Neuron (in vitro differentiated cells): ENCODE data around the gene SPHKAP.
"Not testable (repeated sequence)": the region's sequence is repeated elsewhere in the genome, so short reads cannot be mapped to it uniquely, and the experiment has no call there.

Experiments used
- H2AFZ ChIP-seq: one replicate; pipeline ENCODE4 v1.6.1; 2013; ENCODE audit warnings: low read depth, mild to moderate bottlenecking, inconsistent platforms, low read length, moderate library complexity
- H3K27me3 ChIP-seq: one replicate; pipeline ENCODE4 v1.6.1; 2013; ENCODE audit warnings: low read length; ENCODE audit not compliant: insufficient read depth
- H3K36me3 ChIP-seq: one replicate; pipeline ENCODE4 v1.6.1; 2013; ENCODE audit warnings: low read length; ENCODE audit not compliant: insufficient read depth
- H3K4me1 ChIP-seq: one replicate; pipeline ENCODE4 v1.6.1; 2013; ENCODE audit warnings: low read length; ENCODE audit not compliant: insufficient read depth
- H3K4me3 ChIP-seq: 2 replicates; pipeline ENCODE4 v1.5.1; 2013; ENCODE audit warnings: mild to moderate bottlenecking, low read length, moderate library complexity
- H3K9me3 ChIP-seq: one replicate; pipeline ENCODE4 v1.6.1; 2013; ENCODE audit warnings: low read length

Gene SPHKAP

GRCh38 chr2:227971619-227972230 lies 209.8 kb downstream of the SPHKAP start:
- Histone ChIP-seq H2AFZ (no peak overlapping the region), H3K36me3 (no peaks in the 10 kb centered on the region), H3K9me3 (no peaks in the 10 kb centered on the region), H3K4me1 (no peaks in the 10 kb centered on the region), H3K4me3 (no peak overlapping the region), H3K27me3 (no peaks in the 10 kb centered on the region)

GRCh38 chr2:227960317-227960716 lies 221.2 kb downstream of the SPHKAP start:
- H3K4me1 ChIP-seq: no peaks in the 10 kb centered on the region
- H3K9me3 ChIP-seq: no peaks in the 10 kb centered on the region
- no peak overlapping the region for H3K4me3 ChIP-seq
- no peak overlapping the region for H2AFZ ChIP-seq
- H3K27me3 ChIP-seq: no peaks in the 10 kb centered on the region
- H3K36me3 ChIP-seq: no peaks in the 10 kb centered on the region

- no peak overlapping the region for H2AFZ ChIP-seq
- H3K36me3 ChIP-seq: no peaks in the 10 kb centered on the region
- no peaks in the 10 kb centered on the region for H3K4me1 ChIP-seq
- H3K27me3 ChIP-seq: no peaks in the 10 kb centered on the region
- no peak overlapping the region for H3K4me3 ChIP-seq
- H3K9me3 ChIP-seq: no peaks in the 10 kb centered on the region
These were observed 238.5 kb downstream of the SPHKAP start for GRCh38 chr2:227942965-227943364.

- Histone ChIP-seq H3K27me3 (no peaks in the 10 kb centered on the region), H3K9me3 (no peaks in the 10 kb centered on the region), H3K36me3 (no peaks in the 10 kb centered on the region), H2AFZ (no peak overlapping the region), H3K4me1 (no peaks in the 10 kb centered on the region), H3K4me3 (no peak overlapping the region)
These were observed 239.5 kb downstream of the SPHKAP start for GRCh38 chr2:227942021-227942420.

- Histone ChIP-seq H3K4me1 (no peaks in the 10 kb centered on the region), H3K9me3 (no peaks in the 10 kb centered on the region), H2AFZ (no peak overlapping the region), H3K27me3 (no peaks in the 10 kb centered on the region), H3K36me3 (no peaks in the 10 kb centered on the region), H3K4me3 (no peak overlapping the region)
These were observed 242.0 kb downstream of the SPHKAP start for GRCh38 chr2:227939271-227940027.

GRCh38 chr2:227936249-227936648 lies 245.2 kb downstream of the SPHKAP start:
- H3K4me1 ChIP-seq, H3K36me3 ChIP-seq, H2AFZ ChIP-seq, H3K9me3 ChIP-seq, H3K27me3 ChIP-seq, H3K4me3 ChIP-seq: not testable (repeated sequence)

- no peak overlapping the region for H3K4me3 ChIP-seq
- no peaks in the 10 kb centered on the region for H3K27me3 ChIP-seq
- H3K36me3 ChIP-seq: no peaks in the 10 kb centered on the region
- no peaks in the 10 kb centered on the region for H3K4me1 ChIP-seq
- H2AFZ ChIP-seq: no peak overlapping the region
- no peaks in the 10 kb centered on the region for H3K9me3 ChIP-seq
These were observed 247.6 kb downstream of the SPHKAP start for GRCh38 chr2:227933884-227934283.

- Histone ChIP-seq H2AFZ (no peak overlapping the region), H3K36me3 (no peaks in the 10 kb centered on the region)
These were observed 249.1 kb downstream of the SPHKAP start for GRCh38 chr2:227932403-227932802.

GRCh38 chr2:227932001-227932400 lies 249.5 kb downstream of the SPHKAP start:
- H3K27me3 ChIP-seq: no peaks in the 10 kb centered on the region

More at GRCh38 chr2:227932403-227932802, 249.1 kb downstream of the SPHKAP start:
- Histone ChIP-seq H3K4me3 (no peak overlapping the region), H3K4me1 (no peaks in the 10 kb centered on the region), H3K27me3 (no peaks in the 10 kb centered on the region), H3K9me3 (no peaks in the 10 kb centered on the region)

More at GRCh38 chr2:227932001-227932400, 249.5 kb downstream of the SPHKAP start:
- no peaks in the 10 kb centered on the region for H3K36me3 ChIP-seq
- H2AFZ ChIP-seq: no peak overlapping the region
- H3K9me3 ChIP-seq: no peaks in the 10 kb centered on the region
- no peak overlapping the region for H3K4me3 ChIP-seq
- H3K4me1 ChIP-seq: no peaks in the 10 kb centered on the region
